Lower leg skin (tissue), 3 donors: ENCODE results near the gene LRRN4CL.
A peak's percentile ranks its signal among the peaks of the same experiment; 100 is the strongest.

Experiments used
- POLR2A ChIP-seq, 2 donors: fragments of 450-650 bp; IDR thresholded peaks; one replicate each; pipeline ENCODE4 v1.6.1; 2016 to 2017; ENCODE audit warnings: antibody characterized with exemption in 2 of 2, mild to moderate bottlenecking in 1 of 2, moderate library complexity in 1 of 2
- TF ChIP-seq, protein P1 (sequence below), 3 donors: fragments of 450-650 bp; IDR thresholded peaks; one replicate each; pipeline ENCODE4 v1.5.1; 2016; ENCODE audit warnings: antibody characterized with exemption in 3 of 3, mild to moderate bottlenecking in 3 of 3, moderate library complexity in 2 of 3

DNA sequence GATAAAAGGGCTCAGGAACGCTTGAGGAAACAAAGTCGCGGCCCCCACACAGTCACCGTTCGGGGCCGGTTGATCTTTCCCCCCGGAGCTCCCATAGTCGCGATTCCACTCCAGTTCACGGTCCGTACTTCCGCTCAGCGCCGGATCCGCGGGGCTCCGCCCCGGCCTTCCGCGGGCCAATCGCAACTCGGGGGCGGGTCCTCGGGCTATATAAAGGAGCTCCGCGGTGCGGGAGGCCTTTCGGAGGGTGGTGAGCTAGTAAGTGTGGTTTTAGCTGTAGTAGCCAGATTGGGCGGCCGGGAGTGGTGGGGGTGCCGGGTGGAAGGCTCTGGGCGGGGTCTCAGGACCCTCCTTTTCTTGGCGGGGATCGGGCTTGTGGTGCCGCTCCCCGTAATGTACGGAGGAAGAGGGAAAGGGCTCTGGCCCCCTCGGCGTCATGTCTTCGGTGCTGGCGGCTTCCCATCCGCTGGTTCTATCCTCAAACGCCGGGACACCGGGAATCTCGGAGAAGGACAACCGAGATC lies 24.2 kb downstream of the LRRN4CL start, which contains the start of the genes C11orf98 and CSKMT:
- TF ChIP-seq, protein P1, sequence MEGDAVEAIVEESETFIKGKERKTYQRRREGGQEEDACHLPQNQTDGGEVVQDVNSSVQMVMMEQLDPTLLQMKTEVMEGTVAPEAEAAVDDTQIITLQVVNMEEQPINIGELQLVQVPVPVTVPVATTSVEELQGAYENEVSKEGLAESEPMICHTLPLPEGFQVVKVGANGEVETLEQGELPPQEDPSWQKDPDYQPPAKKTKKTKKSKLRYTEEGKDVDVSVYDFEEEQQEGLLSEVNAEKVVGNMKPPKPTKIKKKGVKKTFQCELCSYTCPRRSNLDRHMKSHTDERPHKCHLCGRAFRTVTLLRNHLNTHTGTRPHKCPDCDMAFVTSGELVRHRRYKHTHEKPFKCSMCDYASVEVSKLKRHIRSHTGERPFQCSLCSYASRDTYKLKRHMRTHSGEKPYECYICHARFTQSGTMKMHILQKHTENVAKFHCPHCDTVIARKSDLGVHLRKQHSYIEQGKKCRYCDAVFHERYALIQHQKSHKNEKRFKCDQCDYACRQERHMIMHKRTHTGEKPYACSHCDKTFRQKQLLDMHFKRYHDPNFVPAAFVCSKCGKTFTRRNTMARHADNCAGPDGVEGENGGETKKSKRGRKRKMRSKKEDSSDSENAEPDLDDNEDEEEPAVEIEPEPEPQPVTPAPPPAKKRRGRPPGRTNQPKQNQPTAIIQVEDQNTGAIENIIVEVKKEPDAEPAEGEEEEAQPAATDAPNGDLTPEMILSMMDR (IDR thresholded peaks at IDR 0.05) = no peak
- TF ChIP-seq POLR2A (IDR thresholded peaks at IDR 0.05) = peak in 1 of 2 donors; percentile 95
